Measurements from ENCODE around the gene TTC39C. TPM values are rescaled to one million over a fixed set of nuclear protein-coding genes. Genes with fewer than 3 reads are reported as not detected.

TTC39C gene
- total RNA-seq, 1 experiment from 2014 or later = 24.0 TPM

DNA sequence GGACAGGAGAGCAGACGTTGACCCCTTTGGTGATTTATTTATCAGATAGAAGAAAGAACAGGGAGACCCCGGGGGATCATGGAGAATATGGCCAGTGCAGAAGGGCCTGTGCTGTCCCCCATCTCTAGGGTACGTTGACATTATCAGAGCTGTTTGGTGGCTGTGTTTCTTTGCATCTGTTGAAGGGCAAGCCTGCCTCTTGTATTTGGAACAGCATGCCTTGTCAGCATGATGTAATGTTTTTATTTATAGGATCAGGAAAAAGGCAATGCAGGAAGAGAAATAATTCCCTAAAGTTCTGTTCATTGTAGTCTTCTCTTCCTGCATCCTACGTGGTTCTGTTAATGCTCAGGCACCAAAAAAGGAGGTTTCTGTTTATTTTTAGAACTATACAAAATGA lies 74.5 kb downstream of the TTC39C start:
- Histone ChIP-seq H3K9me3 (ENCODE audit: low read depth, low read length, poor library complexity, severe bottlenecking) (no peaks in the 10 kb centered on the region), H3K27me3 (replicated peaks; ENCODE audit: insufficient read depth, low read depth, low read length, poor library complexity) (no peaks in the 10 kb centered on the region), H3K4me1 (ENCODE audit: insufficient read depth, low read length, poor library complexity, severe bottlenecking) (peaks cover 9% of the 10 kb centered on the region), H3K36me3 (ENCODE audit: insufficient read depth, low read length, poor library complexity, severe bottlenecking) (no peaks in the 10 kb centered on the region), H3K4me3 (ENCODE audit: low read depth, low read length, poor library complexity, severe bottlenecking) (no peak overlapping the region), H3K27ac (ENCODE audit: low read depth, low read length, poor library complexity, severe bottlenecking) (no peak overlapping the region)
- no TSS peak for BruUV-seq (replicated peaks)
- TF ChIP-seq, protein P1, sequence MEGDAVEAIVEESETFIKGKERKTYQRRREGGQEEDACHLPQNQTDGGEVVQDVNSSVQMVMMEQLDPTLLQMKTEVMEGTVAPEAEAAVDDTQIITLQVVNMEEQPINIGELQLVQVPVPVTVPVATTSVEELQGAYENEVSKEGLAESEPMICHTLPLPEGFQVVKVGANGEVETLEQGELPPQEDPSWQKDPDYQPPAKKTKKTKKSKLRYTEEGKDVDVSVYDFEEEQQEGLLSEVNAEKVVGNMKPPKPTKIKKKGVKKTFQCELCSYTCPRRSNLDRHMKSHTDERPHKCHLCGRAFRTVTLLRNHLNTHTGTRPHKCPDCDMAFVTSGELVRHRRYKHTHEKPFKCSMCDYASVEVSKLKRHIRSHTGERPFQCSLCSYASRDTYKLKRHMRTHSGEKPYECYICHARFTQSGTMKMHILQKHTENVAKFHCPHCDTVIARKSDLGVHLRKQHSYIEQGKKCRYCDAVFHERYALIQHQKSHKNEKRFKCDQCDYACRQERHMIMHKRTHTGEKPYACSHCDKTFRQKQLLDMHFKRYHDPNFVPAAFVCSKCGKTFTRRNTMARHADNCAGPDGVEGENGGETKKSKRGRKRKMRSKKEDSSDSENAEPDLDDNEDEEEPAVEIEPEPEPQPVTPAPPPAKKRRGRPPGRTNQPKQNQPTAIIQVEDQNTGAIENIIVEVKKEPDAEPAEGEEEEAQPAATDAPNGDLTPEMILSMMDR (conservative IDR thresholded peaks at IDR 0.05; ENCODE audit: low read depth, low read length) = no peak
- no peak for TF ChIP-seq EZH2 (IDR thresholded peaks at IDR 0.05; ENCODE audit: borderline replicate concordance, low read depth, low read length, poor library complexity, severe bottlenecking)
- CTCF ChIA-PET = no interaction called here
- POLR2A ChIA-PET (ENCODE audit: low non-redundant PET) = no interaction called here
- intact Hi-C loops (cut with micrococcal nuclease; ENCODE audit: unreplicated experiment) = no loop called here
- no peak for DNase-seq (ENCODE audit: low spot score)

DNA sequence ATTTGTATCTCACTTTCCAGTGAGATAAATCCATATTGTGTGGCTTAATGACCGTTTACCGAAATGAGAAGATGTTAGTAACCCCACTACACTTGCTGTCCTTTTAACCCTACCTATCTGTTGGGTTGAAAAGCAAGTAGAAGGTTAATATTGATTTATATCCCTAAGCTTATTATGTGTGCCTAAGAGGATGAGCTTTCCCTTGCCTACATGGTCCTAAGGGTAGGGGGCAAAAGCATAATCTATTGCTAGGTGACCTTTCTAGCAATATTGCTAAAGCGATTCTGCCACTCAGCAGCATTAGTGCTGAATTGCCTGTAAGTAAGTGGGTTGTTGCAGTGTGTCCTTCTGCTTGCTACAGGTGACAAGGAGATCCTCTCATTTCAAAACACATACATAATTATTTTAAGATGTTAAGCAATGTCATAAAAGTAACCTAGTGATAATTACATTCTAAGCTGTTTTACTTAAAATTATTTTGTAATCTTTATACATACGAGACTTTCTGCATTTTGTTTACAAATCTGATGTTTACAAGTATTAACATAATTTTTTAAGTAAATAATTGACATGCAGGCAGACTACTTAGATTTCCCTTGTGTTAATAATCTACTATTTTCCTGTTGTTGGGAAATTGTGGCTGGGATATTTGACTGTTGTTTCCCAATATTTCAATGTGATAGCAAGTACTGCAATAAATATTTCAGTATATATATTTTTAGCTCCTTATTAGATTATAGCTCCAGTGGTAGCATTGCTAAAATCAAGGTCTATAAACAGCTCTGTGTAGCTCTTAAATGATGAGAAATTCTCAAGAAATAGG lies 75.2 kb downstream of the TTC39C start:
- BruUV-seq (replicated peaks) = no TSS peak
- intact Hi-C loops (cut with micrococcal nuclease; ENCODE audit: unreplicated experiment) = no loop called here
- Histone ChIP-seq H3K4me1 (ENCODE audit: insufficient read depth, low read length, poor library complexity, severe bottlenecking) (peaks cover 9% of the 10 kb centered on the region), H3K4me3 (ENCODE audit: low read depth, low read length, poor library complexity, severe bottlenecking) (no peak overlapping the region), H3K36me3 (ENCODE audit: insufficient read depth, low read length, poor library complexity, severe bottlenecking) (no peaks in the 10 kb centered on the region), H3K27ac (ENCODE audit: low read depth, low read length, poor library complexity, severe bottlenecking) (no peak overlapping the region), H3K27me3 (replicated peaks; ENCODE audit: insufficient read depth, low read depth, low read length, poor library complexity) (no peaks in the 10 kb centered on the region), H3K9me3 (ENCODE audit: low read depth, low read length, poor library complexity, severe bottlenecking) (no peaks in the 10 kb centered on the region)
- ChIA-PET CTCF (no interaction called here), POLR2A (ENCODE audit: low non-redundant PET) (no interaction called here)
- TF ChIP-seq EZH2 (IDR thresholded peaks at IDR 0.05; ENCODE audit: borderline replicate concordance, low read depth, low read length, poor library complexity, severe bottlenecking) = no peak
- TF ChIP-seq, protein P1 (conservative IDR thresholded peaks at IDR 0.05; ENCODE audit: low read depth, low read length) = no peak
- no peak for DNase-seq (ENCODE audit: low spot score)

DNA sequence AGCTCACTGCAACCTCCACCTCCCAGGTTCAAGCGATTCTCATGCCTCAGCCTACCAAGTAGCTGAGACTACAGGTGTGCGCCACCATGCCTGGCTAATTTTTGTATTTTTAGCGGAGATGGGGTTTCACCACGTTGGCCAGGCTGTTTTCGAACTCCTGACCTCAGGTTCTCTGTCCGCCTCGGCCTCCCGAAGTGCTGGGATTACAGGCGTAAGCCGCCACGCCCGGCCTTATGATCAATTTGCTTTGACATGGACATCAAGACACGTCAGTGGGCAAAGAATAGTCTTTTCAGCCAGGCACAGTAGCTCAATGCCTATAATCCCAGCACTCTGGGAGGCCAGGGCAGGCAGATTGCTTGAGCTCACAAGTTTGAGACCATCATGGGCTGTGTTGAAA lies 76.3 kb downstream of the TTC39C start:
- TF ChIP-seq, protein P1 (conservative IDR thresholded peaks at IDR 0.05; ENCODE audit: low read depth, low read length) = no peak
- no peak for TF ChIP-seq EZH2 (IDR thresholded peaks at IDR 0.05; ENCODE audit: borderline replicate concordance, low read depth, low read length, poor library complexity, severe bottlenecking)
- Histone ChIP-seq H3K27me3 (replicated peaks; ENCODE audit: insufficient read depth, low read depth, low read length, poor library complexity) (no peaks in the 10 kb centered on the region), H3K4me1 (ENCODE audit: insufficient read depth, low read length, poor library complexity, severe bottlenecking) (peaks cover 9% of the 10 kb centered on the region), H3K36me3 (ENCODE audit: insufficient read depth, low read length, poor library complexity, severe bottlenecking) (no peaks in the 10 kb centered on the region), H3K4me3 (ENCODE audit: low read depth, low read length, poor library complexity, severe bottlenecking) (no peak overlapping the region), H3K27ac (ENCODE audit: low read depth, low read length, poor library complexity, severe bottlenecking) (no peak overlapping the region), H3K9me3 (ENCODE audit: low read depth, low read length, poor library complexity, severe bottlenecking) (no peaks in the 10 kb centered on the region)
- CTCF ChIA-PET = no interaction called here
- DNase-seq (ENCODE audit: low spot score) = no peak
- POLR2A ChIA-PET (ENCODE audit: low non-redundant PET) = no interaction called here
- no TSS peak for BruUV-seq (replicated peaks)
- intact Hi-C loops (cut with micrococcal nuclease; ENCODE audit: unreplicated experiment) = no loop called here
